Stimulated activated CD4-positive, alpha-beta T cell treated with anti-CD3 and anti-CD28 coated beads, TNF-alpha, amount 100 ng/mL, for 4 hours (primary cell): Measurements from ENCODE around the gene TECR.
"Not testable (repeated sequence)": the region's sequence is repeated elsewhere in the genome, so short reads cannot be mapped to it uniquely, and the experiment has no call there.

Experiments
- DNase-seq, 3 experiments: peaks; one replicate each; pipeline ENCODE4 v3.0.0-alpha.2; 2020; ENCODE audit warnings: low read depth in 3 of 3

The TECR gene

DNA sequence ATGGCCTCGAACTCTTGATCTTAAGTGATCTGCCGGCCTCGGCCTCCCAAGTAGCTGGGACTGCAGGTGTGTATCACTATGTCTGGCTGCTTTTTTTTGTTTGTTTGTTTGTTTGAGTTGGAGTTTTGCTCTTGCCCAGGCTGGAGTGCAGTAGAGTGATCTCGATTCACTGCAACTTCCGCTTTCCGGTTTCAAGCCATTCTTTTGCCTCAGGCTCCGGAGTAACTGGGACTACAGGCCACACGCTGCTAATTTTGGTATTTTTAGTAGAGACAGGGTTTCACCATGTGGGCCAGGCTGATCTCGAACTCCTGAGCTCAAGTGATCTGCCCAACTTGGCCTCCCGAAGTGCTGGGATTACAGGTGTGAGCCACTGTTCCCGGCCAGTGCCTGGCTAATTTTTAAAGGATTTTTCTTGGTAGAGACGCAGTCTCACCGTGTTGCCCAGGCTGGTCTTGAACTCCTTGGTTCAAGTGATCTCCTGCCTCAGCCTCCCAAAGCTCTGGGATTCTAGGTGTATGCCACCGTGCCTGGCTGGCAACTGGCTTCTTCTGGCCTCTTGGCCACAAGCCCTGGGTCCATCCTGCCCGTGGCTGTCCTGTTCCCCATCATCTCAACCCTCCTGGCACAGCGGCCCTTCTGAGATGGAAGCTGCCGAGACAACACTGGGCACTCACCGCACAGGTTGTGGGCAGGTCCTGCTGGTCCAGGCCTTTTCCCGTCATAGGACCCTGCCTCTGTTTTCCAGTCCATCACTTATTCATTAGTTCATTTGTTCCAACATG lies 11.5 kb downstream of the TECR start:
- DNase-seq: no peak

DNA sequence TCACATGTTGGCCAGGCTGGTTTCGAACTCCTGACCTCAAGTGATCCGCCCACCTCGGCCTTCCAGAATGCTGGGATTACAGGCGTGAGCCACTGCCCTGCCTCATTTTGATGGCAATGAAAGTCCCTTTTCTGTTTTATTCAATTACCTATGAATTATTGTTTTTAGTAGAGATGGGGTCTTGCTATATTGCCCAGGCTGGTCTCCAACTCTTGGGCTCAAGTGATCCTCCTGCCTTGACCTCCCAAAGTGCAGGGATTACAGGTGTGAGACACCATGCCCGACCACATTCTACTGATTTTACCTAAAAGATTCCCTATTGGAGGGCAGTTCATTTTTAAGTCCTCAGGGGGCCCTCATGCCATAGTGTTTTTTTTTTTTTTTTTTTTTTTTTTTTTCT lies 12.6 kb downstream of the TECR start:
- DNase-seq: not testable (repeated sequence)

DNA sequence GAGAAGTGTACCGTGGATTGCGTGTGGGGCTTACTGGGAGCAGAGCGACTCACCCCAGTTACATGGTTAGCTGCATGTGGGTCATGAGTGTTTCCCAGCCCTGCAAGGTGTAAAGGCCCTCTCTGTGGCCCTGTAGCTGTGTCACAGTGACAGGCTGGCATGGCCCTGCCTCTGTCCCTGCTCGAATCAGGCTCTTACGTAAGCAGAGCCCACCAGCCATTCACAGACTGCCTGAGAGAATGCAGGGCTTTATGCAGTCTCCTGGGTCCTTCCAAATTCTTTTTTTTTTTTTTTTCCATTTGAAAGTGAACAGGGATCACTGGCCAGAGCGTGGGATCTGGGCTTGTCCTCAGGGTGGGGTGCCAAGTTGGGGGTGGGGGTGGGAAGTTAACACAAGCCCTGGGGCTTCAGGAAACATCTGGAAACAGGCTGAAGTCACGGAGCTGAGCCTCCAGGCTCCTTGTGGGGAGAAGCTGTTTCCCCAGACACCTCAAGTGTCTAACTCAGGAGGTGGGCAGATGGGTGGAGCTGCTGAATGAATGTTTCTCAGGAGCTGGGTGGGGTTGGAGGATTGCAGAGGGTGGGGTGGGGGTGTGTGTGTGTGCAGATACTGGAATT lies 13.4 kb downstream of the TECR start:
- DNase-seq: no peak

DNA sequence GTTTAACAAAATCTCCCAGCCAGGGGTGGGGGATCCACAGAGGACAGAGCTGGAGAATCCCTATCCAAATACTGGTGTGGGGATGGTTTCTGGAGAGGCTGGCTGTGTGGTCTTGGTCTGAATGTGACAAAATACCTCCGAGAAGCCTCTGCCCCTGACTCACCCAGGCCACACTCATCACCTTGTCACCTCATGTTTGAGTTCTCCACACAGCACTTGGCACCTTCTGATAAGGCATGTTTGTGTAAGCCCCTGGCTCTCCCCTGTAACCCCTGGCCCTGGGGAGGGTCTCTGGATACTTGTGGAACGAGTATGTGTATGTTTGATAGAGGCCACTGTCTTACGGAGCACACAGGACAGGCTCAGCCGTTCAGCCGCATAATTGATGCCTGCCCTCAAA lies 14.7 kb downstream of the TECR start:
- DNase-seq: no peak

DNA sequence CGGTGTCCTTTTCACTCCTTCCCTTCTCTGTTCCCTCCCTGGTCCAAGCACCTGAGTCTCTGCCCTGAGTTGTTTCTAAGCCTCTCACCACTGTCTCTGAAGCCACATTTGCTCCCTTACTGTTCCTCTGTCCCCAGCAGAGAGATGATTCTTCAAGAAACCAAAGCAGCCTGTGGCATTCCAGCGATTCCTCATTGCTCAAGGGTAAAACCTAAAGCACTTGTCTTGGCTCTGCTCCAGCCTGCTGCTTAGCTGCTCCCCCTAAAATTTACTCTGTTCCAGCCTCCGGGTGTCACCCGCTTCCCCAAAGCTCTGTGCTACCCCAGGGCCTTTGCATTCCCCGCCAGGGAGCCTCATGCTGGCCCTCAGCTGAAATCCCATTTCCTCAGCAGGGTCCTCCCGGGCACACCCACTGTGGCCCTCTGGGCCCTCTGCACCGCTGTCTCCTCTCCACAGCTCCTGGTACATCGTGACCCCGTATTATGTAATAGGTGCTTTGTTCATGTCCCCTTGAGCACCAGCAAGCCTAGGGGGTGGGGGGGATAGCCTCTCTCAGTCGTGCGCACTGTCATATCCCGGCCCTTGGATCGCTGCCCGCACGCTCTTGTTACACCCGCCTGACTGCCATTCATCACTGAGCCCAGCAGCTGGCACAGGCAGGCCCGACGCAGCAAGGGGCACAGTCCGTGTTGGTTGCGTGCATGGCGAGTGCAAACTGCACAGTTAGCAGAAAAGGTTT lies 15.8 kb downstream of the TECR start:
- DNase-seq: no peak

DNA sequence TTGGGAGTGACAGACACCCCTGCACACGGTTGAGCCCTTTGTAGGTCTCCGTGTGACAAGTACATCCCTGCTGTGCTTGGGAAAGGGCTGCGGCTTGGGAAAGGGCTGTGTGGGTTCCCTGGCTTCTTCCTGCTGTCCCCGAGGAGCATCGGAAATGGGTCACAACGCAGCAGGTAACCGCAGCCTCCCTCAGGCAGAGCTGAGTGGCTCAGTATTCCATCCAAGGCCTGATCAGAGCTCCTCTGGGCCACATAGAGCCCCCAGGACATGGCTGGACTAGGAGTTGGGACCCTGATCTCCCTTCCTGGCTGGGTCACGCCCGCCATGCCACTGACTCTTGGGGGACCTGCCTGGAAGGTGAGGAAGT lies 16.3 kb downstream of the TECR start:
- DNase-seq: no peak

DNA sequence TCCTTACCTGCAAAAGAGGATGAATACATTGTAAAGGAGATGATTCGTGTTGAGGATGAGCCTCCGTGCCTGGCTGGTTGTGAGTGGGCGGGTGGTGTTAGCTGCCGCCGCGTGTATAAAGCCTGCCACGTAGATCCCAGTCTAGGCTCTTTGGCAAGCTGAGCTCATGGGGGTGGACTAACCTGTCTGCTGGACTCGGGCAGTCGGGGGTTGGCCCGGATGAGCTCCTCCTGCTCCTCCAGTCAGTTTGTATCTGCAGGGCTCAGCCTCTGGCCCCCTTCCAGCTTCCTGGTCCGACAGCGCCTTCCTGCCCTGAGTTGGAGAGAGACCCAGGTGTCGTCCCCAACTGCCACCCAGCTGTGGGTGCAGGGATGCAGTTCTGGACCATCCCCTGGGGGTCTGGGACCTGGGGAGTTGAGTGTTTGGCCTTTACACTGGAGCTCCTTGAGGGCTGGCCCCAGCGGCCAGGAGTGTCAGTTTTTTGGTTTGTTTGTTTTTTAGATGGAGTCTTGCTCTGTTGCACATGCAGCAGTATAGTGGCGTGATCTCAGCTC lies 20.9 kb downstream of the TECR start:
- no peak for DNase-seq

DNA sequence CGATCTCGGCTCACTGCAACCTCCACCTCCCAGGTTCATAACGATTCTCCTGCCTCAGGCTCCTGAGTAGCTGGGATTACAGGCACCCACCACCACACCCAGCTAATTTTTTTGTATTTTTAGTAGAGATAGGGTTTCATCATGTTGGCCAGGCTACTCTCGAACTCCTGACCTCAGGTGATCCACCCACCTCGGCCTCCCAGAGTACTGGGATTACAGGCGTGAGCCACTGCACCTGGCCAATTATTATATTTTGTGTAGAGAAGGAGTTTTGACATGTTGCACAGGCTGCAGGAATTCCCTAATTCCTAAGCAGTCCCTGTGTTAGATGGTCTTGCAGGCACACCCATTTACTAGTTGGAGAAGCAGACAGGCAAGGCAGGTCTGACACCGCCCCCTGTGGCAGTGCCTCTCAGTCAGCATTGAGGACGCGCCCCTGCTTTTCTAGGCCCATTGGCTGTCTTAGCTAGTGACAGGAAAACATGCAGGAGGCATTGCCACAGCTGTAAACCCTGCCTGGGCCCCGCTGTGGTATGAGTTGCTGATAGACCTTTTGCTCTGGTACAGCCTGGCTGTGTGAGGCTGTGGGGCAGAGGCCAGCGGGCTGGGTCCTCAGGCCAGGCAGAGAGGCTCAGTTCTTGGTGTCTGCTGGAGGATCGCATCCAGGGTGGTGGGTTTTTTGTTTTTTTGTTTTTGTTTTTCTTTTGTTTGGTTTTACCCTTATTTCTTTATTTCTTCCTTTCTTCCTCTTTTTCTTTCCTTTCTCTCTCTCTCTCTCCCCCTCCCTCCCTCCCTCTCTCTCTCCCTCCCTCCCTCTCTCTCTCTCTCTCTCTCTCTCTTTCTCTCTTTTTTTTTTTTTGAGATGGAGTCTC lies 22.0 kb downstream of the TECR start:
- DNase-seq: peak in 2 of 3 experiments; percentile 48 to 58

DNA sequence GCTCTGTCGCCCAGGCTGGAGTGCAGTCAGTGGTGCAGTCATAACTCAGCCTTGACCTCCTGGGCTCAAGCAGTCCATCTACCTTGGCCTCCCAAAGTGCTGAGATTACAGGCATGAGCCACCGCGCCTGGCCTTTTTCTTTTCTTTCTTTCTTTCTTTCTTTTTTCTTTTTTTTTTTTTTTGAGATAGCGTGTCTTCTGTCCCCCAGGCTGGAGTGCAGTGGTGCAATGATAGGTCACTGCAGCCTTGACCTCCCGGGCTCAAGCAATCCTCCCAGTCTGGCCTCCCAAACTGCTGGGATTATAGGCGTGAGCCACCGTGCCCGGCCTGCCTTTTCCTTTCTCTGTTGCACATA lies 22.6 kb downstream of the TECR start:
- not testable (repeated sequence) for DNase-seq

DNA sequence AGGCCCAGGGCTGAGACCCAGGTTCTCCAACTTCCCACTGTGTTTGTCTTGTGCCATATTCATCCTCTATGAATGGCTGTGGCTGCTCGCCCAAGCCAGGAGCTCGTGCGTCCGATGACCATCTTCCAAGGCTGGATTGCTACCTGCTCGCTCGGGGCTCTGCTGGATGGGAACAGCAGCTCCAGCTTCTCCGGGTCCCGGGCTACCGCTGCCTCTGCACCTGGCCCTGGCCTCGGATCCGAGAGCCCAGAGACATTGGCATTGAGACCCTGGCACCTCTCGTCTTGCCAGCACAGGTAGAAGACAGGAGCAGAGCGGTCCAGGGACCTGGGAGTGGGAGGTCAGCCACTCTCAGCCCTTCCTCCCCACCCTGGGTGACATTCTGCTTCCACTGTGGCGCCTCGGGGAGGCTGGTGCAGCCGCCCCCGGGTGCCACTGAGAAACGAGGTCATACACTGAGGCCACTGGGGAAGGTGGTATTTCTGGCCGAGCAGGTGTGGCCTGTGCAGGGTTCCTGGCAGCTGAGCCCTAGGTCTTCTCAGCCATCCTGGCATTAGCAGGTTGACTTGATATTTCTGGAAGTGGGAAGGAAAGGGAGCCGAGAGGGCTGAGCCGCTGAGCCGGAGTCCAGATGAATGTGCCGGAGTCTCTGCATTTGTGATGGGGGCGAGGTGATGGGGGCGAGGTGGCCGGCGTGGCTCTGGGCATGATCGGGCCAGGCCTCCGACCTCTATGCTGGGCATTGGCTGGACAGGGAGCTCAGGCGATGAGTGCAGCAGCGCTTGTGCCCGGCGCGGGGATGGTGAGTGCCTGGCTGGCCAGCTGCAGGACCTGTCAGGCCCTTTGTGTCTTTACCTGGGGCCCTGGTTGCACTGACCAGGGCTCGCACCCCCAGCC lies 23.9 kb downstream of the TECR start:
- DNase-seq: no peak

DNA sequence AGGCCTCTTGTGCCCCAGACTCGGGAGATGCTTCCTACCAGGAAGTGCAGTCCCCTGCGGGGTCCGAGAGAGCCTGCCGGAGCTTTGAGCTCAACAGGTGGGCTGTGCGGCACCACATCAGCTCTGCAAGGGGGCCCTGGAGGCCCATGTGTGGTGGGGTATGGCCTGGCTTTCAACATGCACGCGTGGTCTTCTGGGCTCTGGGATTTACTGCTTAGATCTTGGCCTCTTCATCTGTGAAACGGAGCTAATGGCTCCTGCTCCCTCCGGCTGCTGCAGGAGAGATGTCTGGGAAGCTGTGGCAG lies 24.5 kb downstream of the TECR start:
- no peak for DNase-seq

DNA sequence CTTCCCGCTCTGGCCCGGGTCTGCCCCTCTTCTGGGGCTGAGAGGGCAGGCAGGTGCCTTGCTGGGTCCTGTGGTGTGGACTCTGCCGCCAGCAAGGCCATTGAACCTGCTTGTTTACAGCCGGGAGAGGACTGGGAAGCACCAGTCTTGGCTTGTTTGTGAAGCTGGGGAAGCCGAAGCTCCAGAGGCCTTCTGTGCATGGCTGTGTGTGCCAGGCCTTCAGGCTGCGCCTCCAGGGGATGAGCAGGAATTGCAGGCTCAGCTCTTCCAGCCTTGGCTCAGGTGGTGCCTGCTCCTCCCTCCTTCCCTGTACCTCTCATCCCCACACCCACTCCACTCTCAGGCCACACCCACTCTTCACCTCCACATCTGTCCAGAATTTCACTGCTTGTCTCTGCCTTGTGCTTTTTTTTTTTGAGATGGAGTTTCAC lies 25.0 kb downstream of the TECR start:
- no peak for DNase-seq

DNA sequence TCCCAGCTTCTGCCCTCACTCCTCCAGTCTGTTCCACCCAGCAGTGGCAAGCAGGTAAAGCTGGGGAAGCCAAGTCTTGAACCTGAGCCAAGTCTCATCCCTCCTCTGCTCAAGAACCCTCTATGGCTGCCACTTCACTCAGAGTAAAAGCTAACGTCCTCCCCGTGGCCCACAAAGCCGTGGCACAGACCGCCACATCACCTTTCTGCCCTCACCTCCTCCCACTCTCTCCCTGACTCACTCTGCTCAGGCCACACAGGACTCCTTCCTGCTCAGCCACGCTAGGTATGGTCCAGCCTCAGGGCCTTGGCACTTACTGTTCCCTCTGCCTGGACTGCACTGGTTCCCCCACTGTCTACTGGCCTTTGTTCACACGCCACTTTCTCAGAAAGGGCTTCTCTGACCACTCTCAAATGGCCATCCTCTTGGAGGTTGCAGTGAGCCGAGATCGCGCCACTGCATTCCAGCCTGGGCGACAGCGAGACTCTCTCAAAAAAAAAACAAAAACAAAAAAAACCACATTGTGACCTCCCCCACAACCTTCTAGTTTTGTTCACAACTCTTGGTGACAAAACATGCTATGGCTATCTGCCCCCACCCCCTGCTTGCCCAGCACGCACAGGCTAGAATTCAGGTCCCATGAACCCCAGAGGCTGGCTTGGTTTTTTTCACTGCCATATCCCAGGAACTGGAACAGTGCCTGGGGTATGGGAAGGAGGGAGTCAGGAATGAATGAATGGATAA lies 26.7 kb downstream of the TECR start:
- DNase-seq: no peak

DNA sequence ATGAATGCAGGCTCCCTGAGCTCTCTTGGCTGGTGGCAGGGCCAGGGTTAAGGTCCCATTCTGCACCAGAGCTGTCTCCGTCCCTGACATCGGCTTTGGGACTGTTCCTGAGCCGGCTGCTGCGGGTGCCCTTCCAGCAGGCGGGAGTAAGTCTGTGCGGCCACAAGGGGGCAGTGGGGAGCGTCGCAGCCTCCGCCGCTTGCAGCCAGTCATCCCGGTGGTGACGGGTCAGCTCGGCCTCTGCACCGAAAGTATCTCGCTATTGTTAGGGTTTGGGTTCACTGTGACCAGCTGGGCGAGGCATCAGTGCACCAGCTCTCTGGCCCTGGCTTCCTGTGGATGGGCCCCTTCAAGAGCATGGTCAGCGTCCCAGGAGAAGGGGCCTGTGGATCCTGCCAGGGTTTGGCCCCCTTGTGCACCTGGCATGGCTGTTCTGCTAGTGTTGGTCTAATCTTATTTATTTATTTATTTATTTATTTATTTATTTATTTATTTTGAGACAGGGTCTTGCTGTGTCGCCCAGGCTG lies 27.3 kb downstream of the TECR start:
- peak; percentile 42 to 53 (median 46) for DNase-seq

DNA sequence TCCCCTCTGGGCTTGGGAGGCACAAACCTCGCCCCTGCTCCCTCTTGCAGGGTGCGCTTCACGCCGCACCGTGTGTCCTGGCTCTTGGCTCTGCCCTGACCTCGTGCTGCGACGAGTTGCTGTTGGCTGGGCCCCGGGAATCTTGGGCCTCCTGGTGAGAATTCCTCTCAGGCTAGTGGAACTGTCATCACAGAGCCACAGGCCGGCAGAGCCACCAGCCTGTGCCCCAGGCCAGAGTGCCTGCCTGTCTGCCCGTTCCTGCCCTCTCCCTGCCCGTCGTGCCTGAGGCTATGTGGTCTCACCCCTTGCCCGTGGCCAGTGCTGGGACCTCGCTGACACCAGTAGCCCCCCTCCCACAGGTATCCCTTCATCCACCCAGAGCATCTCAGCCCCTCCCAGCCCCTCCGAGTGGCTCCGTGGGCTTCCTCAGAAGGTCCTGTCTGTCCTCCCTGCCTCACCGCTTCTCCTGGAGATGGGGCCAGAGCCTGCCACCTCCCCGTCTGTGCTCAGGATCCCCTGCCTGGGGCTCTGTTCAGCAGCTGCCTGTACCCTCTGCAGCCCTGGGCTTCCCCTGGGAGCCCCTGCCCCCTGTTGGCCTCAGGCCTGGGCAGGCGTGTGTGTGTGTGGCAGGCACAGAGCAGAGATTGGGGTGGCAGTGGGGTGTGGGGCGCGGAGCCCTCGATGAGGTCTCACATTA lies 29.1 kb downstream of the TECR start:
- DNase-seq: no peak

DNA sequence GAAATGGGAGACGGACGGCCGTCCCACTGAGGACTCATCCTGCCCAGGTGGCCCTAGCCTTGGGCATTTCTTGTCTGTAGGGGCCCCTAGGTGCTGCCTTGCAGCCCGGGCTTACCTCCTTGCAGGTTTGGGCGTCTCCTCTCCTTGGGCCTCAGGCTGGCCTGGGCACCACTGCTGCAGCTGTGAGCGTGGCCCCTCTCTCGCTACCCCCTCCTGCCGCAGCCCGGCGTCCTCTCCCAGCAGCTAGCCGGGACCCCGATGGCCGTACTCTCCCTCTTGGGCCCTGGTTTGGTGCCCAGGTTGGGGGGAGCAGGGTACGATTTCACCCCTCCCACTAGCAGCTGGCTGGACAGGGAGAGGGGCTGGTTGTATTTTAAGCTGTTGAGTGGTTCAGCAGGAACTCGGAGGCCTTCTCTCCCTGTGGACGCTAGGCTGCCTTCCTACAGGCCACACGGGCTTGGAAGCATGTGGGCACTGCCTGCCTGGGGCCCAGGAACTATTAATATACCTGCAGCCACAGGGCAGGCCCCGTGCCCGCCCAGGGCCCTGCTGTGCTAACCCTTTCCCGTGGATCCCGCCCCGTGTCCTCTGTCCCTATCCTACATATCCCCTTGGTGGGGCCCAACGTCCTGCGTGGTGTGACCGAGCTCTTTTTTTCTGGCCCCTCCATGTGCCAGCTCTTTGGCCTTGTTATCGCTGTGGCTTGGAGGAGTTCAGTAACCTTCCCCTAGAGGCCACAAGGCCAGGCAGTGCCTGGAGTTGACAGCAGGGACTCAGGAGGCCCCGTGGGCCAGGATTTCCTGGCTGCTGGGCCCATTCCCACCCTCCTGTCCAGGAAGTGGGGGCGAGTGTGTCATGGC lies 30.8 kb downstream of the TECR start:
- no peak for DNase-seq

DNA sequence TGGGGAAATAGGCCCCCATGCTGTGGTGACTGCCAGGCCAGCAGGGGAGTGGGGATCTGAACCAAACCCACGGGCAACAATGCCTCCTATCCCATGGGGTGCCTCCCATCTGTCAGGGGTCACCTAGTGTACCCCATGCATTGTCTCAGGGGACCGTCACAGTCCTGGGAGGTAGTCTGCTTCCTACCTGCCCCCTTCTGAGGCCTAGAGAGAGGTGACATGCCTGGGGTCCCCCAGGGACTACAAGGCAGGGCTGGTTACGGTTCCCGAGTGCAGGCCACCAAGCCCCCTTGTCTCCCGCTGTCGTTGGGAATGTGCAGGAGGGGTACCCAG lies 31.3 kb downstream of the TECR start:
- DNase-seq: no peak

DNA sequence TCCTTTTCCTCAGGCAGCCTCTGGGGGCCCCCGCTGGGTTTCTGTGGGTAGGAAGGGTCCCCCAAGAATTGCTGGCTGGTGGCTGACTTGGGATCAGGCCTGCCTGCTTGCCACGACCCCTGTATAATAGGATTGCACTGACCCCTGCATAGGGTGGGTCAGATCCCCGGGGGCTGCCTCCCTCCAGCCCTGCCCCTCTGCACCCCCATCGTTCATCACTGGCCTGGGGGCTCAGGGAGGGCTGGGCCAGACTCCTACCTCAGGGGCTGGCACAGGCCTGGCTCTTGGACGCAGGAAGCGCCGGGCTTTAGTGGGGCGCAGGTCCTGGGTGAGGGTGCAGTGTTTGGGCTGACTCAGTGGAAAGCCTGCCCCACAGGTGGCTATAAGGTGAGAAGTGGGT lies 31.9 kb downstream of the TECR start:
- DNase-seq: no peak
